ENCODE data around the gene GARNL3.

DNA sequence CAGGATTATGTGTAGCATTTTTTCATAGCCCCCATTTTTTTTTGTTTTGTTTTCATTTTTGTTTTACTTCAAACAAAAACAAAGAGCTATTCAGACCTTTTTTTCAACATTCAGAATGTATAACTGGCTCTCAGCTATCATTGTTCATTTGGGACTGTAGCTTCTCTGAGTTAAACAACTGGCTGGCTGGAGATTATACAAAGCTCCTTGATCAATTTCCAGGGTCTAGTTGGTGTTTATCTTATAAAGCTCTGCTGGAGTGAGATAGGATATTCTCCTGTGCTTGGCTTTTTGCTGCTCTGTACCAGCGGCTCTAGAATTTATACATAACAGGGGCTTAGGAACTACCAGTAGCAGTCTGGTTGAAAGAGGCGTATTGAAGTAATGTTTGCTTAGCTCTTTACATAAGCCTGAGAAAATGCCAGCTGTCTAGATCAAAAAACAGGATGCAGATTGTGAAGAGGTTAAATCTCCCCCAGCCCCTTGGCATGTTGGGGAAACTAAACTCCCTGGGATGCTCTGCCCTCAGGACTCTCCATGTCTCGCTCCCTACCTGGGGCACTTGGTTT is 15.2 kb downstream of the GARNL3 start:
- TF ChIP-seq, protein P1, sequence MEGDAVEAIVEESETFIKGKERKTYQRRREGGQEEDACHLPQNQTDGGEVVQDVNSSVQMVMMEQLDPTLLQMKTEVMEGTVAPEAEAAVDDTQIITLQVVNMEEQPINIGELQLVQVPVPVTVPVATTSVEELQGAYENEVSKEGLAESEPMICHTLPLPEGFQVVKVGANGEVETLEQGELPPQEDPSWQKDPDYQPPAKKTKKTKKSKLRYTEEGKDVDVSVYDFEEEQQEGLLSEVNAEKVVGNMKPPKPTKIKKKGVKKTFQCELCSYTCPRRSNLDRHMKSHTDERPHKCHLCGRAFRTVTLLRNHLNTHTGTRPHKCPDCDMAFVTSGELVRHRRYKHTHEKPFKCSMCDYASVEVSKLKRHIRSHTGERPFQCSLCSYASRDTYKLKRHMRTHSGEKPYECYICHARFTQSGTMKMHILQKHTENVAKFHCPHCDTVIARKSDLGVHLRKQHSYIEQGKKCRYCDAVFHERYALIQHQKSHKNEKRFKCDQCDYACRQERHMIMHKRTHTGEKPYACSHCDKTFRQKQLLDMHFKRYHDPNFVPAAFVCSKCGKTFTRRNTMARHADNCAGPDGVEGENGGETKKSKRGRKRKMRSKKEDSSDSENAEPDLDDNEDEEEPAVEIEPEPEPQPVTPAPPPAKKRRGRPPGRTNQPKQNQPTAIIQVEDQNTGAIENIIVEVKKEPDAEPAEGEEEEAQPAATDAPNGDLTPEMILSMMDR (tag by site-specific recombination; IDR thresholded peaks at IDR 0.05), result no peak
- TF ChIP-seq SALL2 (tag by site-specific recombination; IDR thresholded peaks at IDR 0.05; ENCODE audit: borderline replicate concordance), result no peak
- no peak for TF ChIP-seq ZNF629 (tag by site-specific recombination; IDR thresholded peaks at IDR 0.05)
- no peak for TF ChIP-seq ZNF24 (tag by site-specific recombination; IDR thresholded peaks at IDR 0.05)
- TF ChIP-seq, protein P2, sequence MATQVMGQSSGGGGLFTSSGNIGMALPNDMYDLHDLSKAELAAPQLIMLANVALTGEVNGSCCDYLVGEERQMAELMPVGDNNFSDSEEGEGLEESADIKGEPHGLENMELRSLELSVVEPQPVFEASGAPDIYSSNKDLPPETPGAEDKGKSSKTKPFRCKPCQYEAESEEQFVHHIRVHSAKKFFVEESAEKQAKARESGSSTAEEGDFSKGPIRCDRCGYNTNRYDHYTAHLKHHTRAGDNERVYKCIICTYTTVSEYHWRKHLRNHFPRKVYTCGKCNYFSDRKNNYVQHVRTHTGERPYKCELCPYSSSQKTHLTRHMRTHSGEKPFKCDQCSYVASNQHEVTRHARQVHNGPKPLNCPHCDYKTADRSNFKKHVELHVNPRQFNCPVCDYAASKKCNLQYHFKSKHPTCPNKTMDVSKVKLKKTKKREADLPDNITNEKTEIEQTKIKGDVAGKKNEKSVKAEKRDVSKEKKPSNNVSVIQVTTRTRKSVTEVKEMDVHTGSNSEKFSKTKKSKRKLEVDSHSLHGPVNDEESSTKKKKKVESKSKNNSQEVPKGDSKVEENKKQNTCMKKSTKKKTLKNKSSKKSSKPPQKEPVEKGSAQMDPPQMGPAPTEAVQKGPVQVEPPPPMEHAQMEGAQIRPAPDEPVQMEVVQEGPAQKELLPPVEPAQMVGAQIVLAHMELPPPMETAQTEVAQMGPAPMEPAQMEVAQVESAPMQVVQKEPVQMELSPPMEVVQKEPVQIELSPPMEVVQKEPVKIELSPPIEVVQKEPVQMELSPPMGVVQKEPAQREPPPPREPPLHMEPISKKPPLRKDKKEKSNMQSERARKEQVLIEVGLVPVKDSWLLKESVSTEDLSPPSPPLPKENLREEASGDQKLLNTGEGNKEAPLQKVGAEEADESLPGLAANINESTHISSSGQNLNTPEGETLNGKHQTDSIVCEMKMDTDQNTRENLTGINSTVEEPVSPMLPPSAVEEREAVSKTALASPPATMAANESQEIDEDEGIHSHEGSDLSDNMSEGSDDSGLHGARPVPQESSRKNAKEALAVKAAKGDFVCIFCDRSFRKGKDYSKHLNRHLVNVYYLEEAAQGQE (tag by site-specific recombination; IDR thresholded peaks at IDR 0.05), result no peak
- TF ChIP-seq OSR2 (tag by site-specific recombination; IDR thresholded peaks at IDR 0.05), result no peak
- no peak for TF ChIP-seq GLI2 (tag by site-specific recombination; IDR thresholded peaks at IDR 0.05; ENCODE audit: borderline replicate concordance, low read depth)
- TF ChIP-seq ELK4 (IDR thresholded peaks at IDR 0.05; ENCODE audit: borderline replicate concordance, low read depth, low read length), result no peak
